DMS114 treated with DMSO at 0.1 percent for 48 hours (cell line): ENCODE results near the gene MRPS18C.

Source experiments
- DNase-seq: peaks from one replicate; lab custom pipeline; 2025; ENCODE audit not compliant: unreplicated experiment; lab: John Stamatoyannopoulos, UW

Gene MRPS18C

DNA sequence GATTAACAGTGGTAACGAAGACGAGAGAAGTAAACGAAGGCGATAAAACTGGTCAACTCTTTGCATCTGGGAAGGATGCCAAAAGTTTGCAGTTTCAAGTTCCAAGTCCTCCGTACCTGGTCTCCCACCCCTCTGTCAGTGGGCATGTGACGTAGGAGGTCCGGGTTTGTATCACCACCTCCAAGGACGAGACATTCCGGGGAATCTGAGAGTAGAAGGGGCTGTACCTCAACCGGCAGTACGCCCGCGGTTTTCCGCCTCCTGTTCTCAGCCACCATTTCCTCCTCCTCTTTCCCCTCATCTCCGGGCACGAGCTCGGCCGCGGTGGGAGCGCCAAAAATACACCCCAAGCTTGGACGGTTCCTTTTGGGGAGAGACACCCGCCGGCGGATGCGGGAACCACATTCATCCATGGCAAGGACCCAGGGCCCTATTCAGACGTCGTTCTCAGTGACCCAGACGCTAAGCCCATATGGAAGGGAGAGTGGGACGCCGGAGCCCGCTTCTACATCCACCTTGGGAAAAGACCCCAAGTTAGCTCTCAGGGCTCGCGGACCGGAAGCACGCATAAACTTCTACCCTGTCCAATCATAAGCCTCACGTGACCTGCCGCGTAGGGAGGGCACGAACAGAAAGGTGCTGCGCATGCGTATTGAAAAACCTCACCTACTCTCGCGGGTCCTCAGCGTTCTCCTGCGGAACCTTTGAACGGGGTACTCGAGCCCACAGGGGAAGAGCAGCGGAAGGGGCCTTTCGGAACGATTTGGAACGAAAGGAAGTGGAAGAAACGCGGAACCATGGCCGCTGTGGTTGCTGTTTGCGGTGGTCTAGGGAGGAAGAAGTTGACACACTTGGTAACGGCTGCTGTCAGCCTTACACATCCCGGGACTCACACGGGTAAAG lies at the start of gene MRPS18C, which contains the start of gene HELQ:
Gene MRPS18C (plus strand): TSS at position 778 of the 903 bp plus-strand sequence. CDS start 20 bp downstream, at position 798.
Gene HELQ (minus strand): TSS at position 543 of the 903 bp plus-strand sequence. CDS start 130 bp downstream, at position 413.
- peak; percentile 94 for DNase-seq

DNA sequence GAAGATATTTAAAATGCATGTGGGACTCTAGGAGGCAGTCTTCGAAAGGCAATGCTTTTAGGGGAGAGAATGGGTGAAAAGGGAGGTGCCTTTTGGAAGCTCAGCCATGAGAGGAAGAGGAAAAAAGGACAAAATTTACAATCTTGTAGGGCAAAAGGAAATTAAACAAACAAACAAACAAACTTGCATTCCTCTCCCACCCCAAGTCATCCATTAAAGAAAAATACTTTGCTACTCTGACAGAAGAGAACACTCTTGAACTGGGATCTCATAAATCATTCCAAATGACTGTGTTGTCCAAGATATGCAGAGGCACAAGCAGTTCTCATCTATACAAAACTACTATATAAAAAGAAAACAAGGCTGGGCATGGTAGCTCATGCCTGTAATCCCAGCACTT lies 47.0 kb upstream of the MRPS18C start:
- no peak for DNase-seq

DNA sequence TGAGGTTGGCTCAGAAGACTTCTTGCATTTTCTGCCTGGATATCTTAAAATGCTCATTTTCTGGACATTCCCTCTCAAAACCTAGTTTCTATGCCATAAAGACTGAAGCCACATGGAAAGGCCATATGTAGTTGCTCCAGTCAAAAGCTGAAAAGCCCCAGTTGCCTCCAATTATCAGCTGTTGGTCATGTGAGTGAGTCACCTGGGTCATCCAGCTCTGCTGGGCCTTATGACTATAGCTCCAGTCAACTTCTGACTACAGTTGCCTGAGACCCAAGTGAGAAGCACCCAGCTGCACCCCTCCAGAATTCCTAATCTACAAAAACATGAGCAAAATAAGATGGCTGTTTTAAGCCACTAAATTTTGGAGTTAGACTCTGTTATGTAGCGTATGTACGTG lies 42.2 kb upstream of the MRPS18C start:
- no peak for DNase-seq

DNA sequence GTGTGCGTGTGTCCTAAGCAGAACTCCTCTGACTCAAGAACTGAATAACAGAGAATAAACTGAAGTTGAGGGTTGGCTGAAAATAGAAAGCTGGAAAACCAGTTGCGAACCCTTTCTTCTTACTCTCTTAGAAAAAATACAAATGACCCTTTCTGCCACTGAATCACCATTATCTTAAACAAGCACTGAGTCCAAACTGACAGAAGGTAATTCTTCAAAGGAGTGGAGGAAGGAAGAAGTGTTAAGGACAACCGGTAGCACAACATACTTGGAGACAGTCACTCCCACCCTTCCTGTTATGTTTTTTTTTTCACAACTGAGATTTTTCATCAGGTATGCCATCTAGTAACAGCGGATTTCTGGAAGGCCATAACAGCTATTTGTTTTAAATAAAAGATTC lies 38.3 kb upstream of the MRPS18C start:
- no peak for DNase-seq

DNA sequence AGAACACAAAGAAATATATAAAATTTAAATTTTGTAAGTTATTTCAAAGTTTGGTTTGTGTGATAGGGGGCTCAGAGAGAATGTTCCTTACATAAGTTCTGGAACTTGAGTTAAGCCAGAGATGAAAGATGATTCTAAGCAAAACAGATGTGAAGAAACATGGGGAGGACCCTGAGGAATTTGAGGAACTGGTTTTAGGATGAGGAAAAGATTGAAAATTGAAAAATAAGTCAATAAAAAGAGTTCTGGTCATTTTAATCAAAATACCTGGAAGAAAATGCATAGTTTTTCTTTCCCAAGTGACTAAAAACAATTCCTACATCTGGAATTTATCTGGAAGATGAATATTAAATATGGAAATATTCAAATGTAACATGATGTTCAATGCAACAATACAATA lies 37.6 kb upstream of the MRPS18C start:
- DNase-seq, result no peak

DNA sequence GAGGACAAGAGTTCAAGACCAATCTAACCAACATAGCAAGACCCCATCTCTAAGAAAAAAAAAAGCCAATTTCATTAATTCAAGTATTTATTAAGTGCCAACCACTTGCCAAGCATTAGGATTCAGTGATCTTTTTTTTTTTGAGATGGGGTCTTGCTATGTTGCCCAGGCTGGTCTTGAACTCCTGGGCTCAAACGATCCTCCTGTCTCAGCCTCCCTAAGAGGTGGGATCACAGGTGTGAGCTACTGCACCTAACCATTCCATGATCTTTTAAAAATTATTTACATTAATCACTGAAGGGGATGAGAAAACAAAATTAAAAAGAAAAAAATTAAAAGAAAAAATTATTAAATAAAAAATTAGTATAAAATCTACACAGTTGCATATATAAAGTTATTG lies 24.7 kb upstream of the MRPS18C start:
- DNase-seq, result no peak

DNA sequence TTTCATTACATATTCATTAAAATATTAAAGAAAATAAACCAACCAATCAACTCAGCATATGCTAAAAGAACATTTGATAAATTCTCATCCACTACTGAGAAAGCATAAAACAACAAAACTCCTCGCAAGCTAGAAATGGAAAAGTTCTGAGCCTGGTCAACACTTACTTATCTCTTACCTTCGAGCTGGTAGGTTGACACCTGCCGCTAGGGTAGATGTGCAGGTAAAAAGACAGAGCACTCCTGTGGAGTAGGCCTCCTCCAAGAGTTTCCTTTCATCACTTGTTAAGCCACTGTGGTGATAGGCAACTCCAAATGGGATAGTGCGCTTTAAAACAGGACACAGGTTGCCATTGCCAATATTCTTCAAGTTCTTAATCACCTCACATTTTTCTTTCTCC lies 19.2 kb upstream of the MRPS18C start:
- no peak for DNase-seq

DNA sequence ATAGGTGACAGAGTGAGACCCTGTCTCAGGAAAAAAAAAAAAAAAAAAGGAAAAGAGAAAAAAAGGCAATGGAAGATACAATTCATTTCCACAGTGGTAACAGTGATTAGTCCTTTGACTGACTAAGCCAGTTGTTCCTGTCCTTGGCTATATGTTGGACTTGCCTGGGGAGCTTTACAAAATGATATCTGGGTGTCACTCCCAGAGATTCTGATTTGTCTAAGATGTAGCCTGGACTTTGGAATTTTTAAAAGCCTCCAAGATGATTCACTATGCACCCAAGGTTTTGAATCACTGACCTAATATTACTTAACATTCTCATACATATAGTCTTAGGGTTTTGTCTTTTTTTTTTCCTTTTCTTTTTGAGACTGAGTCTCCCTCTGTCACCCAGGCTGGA lies 17.1 kb upstream of the MRPS18C start:
- DNase-seq, result no peak

DNA sequence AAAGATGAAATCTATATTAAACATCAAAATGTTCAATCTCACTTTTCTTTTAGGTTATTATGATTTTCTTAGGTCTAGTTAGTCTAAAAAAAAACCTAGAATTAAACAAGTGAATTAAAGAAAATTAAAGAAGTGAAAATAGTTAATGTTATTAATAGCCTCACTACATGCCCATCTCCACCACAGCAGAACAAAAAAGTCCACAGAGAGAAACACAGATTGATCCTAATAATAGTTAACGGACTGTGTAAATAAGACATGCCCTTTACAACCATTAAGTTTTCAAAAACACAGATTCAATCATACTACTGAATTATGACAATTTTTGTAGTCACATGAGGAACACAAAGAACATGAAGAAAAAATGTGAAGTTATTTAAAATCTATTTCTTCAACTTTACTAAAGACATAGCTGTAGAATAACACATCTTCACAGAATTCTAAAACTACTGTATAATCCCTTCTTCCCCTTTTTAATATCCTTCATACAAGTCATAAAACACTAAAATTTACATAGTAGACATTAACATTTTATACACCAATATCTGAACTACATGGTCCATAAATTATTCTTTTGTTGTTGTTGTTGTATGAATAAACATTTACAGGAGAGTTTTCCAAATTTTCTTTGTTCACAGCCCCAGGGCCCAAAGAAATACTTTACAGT lies 15.6 kb upstream of the MRPS18C start:
- no peak for DNase-seq

DNA sequence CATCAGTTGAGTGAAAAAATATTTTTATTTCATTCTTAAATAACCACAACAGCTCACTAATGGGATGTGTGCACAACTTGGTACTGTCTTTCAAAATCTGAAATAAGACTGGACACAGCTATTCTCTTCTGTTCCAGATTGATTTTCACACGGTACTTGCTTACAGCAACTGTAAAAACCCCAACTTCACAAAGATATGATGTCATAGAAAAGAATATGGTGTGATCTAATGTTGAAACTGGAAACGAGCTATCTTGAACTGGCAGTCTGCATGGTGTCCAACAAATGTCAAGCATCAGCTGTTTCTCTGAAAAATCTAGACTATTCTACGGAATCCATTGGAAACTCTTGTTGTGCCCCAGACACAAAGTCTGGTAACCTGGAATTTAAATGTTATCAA lies 15.0 kb upstream of the MRPS18C start:
- no peak for DNase-seq

DNA sequence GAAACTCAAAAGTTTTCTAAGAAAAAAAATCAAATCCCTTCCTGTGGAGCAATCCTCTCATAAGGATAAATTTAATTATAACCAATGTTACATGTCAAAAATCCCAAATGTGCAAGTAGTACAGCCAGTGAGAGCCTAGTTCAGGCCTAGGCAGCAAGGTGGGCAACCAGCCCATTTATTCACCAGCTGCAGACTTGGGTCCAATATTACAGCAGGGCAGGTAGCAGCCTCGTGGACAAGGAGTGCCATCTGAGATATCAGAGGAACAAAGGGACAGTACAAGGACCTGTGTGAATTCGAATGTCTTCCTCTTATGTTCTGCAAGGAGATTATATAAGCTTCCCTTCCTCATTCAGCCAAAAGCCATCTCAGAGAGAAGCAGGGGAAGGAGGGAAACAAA lies 6.8 kb upstream of the MRPS18C start:
- DNase-seq, result no peak

DNA sequence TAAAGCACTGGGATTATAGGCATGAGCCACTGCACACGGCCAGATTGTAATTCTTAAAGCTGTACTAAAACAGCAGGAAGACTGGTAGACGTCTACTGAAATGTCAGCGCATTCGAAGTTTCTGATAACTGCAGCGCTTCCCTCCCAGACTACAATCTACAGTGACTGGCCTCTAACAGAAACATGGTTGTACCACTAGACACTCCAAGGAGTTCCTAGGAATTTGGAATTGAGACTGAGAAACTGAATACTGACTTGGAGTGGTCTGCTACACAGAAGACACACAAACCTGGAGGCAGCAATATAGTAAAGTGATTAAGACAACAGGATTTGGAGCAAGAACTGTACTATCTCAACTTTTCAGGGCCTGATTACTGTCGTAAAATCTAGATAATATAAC lies 1.2 kb upstream of the MRPS18C start:
- no peak for DNase-seq

DNA sequence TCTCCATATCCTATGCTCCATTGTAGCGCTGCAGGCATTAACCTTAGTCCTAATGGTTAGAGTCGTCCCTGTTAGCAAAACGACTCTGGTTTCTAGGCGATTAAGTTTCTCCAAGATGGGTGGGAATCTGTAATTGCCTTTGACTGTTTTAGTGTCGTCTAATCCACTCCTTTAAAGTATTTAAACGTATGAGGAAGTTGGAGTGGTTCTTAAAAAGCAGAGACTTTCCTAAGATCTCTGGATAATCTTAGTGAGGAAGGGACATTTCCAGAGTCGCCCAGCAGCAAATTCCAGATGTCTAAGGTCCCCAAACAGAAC lies 285 bp downstream of the MRPS18C start:
- no peak for DNase-seq

DNA sequence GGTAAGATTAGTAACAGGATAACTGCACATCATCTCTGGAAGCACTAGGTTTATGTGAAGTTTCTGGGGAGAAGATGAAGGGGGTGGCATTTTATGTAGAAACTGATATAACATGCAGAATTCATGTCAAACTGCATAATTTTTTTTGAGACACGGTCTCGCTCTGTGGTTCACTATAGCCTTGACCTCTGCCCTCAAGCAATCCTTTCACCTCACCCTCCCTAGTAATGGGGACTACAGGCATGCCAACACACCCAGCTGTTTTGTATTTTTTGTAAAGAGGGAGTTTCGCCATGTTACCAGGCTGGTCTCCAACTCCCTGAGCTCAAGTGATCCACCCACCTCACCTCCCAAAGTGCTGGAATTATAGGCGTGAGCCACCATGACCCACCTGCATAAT lies 17.6 kb downstream of the MRPS18C start:
- no peak for DNase-seq

DNA sequence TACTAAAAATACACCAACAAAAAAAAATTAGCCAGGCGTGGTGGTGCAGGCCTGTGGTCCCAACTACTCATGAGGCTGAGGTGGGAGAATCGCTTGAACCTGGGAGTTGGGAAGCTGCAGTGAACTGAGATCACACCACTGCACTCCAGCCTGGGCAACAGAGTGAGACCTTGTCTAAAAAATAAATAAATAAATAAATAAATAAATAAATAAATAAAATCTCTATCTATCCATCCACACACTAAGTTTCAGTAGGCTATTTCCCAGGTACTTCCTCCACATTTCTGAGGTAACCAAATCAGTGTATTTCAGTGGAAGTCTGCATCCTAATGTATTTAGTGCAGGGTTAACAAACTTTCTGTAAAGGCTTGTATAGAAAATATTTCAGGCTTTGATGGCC lies 18.1 kb downstream of the MRPS18C start:
- DNase-seq, result no peak

DNA sequence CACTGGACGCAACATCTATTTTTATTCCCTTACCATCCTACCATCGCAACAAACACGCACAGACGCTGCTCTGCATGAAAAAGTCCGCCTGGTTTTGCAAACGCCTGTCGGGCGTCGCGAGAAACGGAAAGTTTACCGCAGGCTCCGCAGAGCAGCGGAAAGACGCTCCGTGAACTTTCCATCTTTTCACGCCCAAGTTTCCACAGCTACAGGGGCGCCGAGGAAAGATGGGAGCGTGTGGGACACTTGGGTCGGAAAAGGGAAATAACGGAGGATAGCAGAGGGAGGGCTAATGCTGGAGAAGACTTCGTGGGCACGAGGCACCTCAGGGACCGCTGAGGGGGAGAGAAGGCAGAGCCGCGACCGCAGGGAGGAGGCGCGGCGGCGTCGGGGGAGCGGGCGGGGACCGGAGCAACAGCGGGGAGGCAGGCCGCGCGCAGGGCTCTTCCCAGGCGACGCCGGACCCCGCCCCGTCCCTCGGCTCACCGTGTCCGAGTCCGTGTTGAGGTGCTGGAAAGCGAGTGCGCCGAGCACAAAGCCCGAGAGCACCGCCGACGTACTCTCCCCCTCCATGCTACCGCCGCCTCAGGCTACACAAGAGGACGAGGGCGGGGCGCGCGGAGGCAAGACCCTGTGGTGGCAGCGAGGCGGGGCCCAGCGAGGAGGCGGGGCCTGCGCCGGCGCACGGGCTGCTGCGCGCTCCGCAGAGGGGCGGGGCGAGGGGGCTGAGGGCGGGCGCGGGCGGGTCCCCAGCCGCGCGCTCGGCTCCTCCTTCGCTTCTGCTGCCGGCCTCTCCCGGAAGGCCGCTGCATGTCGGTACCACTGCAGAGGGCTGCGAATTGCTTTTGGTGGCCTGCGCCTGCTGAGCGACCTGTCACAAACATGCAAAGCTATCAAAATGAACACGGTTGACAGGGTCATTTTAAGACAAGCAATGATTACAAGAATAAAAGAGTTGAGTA lies 28.9 kb downstream of the MRPS18C start, which contains the start of gene ABRAXAS1:
Gene ABRAXAS1 (minus strand): TSS at position 601 of the 962 bp plus-strand sequence. CDS start 28 bp downstream, at position 573.
- peak; percentile 67 for DNase-seq

DNA sequence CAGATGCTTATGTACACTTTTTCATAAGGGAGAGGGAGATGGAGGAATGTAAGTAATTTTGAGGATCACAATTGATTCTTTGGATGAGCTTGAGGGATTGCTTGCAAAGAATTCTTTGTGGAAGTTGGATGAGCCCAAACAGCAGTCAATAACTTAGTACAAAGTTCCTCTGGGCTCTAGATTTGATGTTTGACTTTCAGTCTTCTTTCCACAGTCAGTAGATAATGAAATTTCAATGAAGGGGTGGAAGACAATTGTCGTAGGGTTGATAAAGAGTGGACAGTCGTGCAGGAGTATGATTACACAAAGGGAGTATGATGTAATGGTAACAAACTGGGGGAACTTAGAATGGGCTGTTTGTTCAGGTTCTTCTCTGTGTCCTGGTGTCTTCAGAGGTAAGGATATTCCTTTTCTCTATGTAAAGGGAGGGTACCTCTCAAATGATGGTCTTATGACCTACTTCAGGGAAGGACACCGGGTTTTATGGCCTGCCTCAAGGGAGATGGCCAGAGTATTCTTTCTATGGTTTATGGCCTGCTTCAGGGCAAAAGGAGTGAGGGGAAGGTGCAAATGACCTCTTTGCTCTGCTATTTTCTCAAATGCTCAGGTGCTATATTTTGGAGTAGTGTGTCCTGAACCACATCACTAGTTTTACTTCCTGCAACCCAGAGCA lies 30.7 kb downstream of the MRPS18C start:
- DNase-seq, result no peak

DNA sequence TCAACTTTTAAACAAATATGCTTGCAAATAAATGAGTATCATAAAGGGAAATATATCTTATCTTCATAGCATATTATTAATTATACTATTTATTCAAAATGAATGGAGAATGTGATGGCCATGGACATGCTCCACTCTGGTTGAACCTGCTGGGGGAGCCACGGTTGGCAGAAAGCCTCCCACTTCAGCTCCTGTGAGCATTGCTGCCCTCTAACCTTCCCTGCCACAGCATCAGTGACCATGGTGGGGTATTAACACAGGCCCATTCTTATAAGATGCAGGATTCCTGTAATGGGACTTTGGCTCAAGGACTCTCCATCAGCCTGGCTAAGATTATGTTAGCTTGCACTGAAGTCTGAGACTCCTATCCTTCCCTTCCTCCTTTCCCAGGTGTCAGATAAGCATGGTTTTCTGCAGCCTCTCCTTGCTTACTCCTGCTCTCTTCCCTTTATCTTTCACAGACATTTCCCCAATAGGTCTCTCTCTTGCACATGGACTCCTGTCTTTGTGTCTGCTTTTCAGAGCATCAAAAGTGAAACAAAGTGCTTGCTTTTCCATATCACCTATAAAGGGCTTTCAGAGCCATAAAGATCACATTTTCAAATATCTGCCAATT lies 34.0 kb downstream of the MRPS18C start:
- DNase-seq, result no peak

DNA sequence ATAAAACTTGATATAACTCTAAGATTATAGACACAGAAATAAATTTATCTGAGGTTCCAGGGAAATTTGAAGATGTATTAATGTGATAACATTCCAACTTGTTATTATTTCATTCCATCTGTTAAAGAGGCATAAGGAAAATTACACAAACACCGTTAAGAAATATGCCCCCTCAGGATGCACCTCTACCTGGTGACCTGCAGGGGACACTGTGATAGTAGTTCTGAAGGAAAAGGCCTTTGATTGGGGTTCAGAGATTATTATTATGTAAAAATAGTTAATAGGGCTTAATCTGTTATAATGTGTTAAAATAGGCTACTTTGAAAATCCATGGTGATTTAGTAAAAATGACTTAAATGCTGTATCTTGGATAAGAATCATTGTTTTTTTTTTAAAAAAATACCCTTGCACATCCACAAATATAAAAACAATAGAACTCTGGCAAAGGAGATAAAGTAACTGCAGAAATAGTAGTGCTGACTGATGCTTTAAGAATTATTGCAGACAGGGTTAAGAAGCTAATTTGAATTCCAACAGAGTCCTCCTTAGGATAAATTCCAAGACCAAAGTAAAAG lies 35.1 kb downstream of the MRPS18C start:
- no peak for DNase-seq
